ENCODE results near the gene TTC31. TPM values are rescaled to one million over a fixed set of nuclear protein-coding genes. Genes with fewer than 3 reads are reported as not detected.
A peak's percentile ranks its signal among the peaks of the same experiment; 100 is the strongest.
"Not testable (repeated sequence)": the region's sequence is repeated elsewhere in the genome, so short reads cannot be mapped to it uniquely, and the experiment has no call there.

Gene TTC31
- total RNA-seq, 1 donor from 2014 or later: 23.8 TPM

- Mint-ChIP-seq H3K27ac (ENCODE audit: unreplicated experiment) (peak overlapping the region; percentile 97), H3K4me1 (ENCODE audit: low read depth, unreplicated experiment) (peaks cover 20% of the 10 kb centered on the region)
Measured at GRCh38 chr2:74457549-74458131, 25.2 kb upstream of the TTC31 start.

GRCh38 chr2:74458132-74458937 lies 24.5 kb upstream of the TTC31 start, which contains the start of gene WBP1:
Gene WBP1, plus strand, starts transcription at chr2:74458438. Its CDS starts 165 bp downstream, at chr2:74458603.
- Mint-ChIP-seq H3K4me1 (ENCODE audit: low read depth, unreplicated experiment) (peaks cover 20% of the 10 kb centered on the region), H3K36me3 (ENCODE audit: unreplicated experiment) (no peaks in the 10 kb centered on the region), H3K4me3 (ENCODE audit: unreplicated experiment) (peak within 1 kb of the TSS; percentile 99), H3K27me3 (ENCODE audit: unreplicated experiment) (peaks cover 22% of the 10 kb centered on the region), H3K9me3 (ENCODE audit: unreplicated experiment) (peaks cover 16% of the 10 kb centered on the region), H3K27ac (ENCODE audit: unreplicated experiment) (peak within 1 kb of the TSS; percentile 97)
- TF ChIP-seq CTCF (IDR thresholded peaks at IDR 0.05; ENCODE audit: partially characterized antibody, unreplicated experiment): no peak
- DNase-seq: peak; percentile 97

More at GRCh38 chr2:74457549-74458131, 25.2 kb upstream of the TTC31 start:
- H3K27me3 Mint-ChIP-seq (ENCODE audit: unreplicated experiment): peaks cover 22% of the 10 kb centered on the region
- H3K9me3 Mint-ChIP-seq (ENCODE audit: unreplicated experiment): peaks cover 16% of the 10 kb centered on the region
- H3K4me3 Mint-ChIP-seq (ENCODE audit: unreplicated experiment): peak overlapping the region; percentile 99
- no peaks in the 10 kb centered on the region for H3K36me3 Mint-ChIP-seq (ENCODE audit: unreplicated experiment)
- TF ChIP-seq CTCF (IDR thresholded peaks at IDR 0.05; ENCODE audit: partially characterized antibody, unreplicated experiment): no peak
- DNase-seq: peak; percentile 83

- no peak for DNase-seq
- H3K9me3 Mint-ChIP-seq (ENCODE audit: unreplicated experiment): peaks cover 16% of the 10 kb centered on the region
- H3K4me3 Mint-ChIP-seq (ENCODE audit: unreplicated experiment): peak overlapping the region; percentile 99
- peaks cover 22% of the 10 kb centered on the region for H3K27me3 Mint-ChIP-seq (ENCODE audit: unreplicated experiment)
- H3K27ac Mint-ChIP-seq (ENCODE audit: unreplicated experiment): peak overlapping the region; percentile 97
- TF ChIP-seq CTCF (IDR thresholded peaks at IDR 0.05; ENCODE audit: partially characterized antibody, unreplicated experiment): no peak
- no peaks in the 10 kb centered on the region for H3K36me3 Mint-ChIP-seq (ENCODE audit: unreplicated experiment)
- peaks cover 20% of the 10 kb centered on the region for H3K4me1 Mint-ChIP-seq (ENCODE audit: low read depth, unreplicated experiment)
Measured at GRCh38 chr2:74458938-74459363, 23.9 kb upstream of the TTC31 start.

GRCh38 chr2:74459503-74460118 lies 23.3 kb upstream of the TTC31 start:
- not testable (repeated sequence) for DNase-seq; H3K36me3 Mint-ChIP-seq (ENCODE audit: unreplicated experiment)
- peak overlapping the region; percentile 99 for H3K4me3 Mint-ChIP-seq (ENCODE audit: unreplicated experiment)
- peaks cover 20% of the 10 kb centered on the region for H3K4me1 Mint-ChIP-seq (ENCODE audit: low read depth, unreplicated experiment)
- peaks cover 25% of the 10 kb centered on the region for H3K27me3 Mint-ChIP-seq (ENCODE audit: unreplicated experiment)
- peaks cover 18% of the 10 kb centered on the region for H3K9me3 Mint-ChIP-seq (ENCODE audit: unreplicated experiment)
- H3K27ac Mint-ChIP-seq (ENCODE audit: unreplicated experiment): peak overlapping the region; percentile 97

GRCh38 chr2:74460187-74460586 lies 22.7 kb upstream of the TTC31 start:
- not testable (repeated sequence) for H3K36me3 Mint-ChIP-seq (ENCODE audit: unreplicated experiment); DNase-seq; H3K27ac Mint-ChIP-seq (ENCODE audit: unreplicated experiment)
- Mint-ChIP-seq H3K9me3 (ENCODE audit: unreplicated experiment) (peaks cover 18% of the 10 kb centered on the region), H3K4me3 (ENCODE audit: unreplicated experiment) (peak overlapping the region; percentile 99), H3K4me1 (ENCODE audit: low read depth, unreplicated experiment) (peaks cover 16% of the 10 kb centered on the region), H3K27me3 (ENCODE audit: unreplicated experiment) (peaks cover 23% of the 10 kb centered on the region)

Measured in glutamatergic neuron (in vitro differentiated cells).